GM10266 (cell line): ENCODE results near the gene DNTTIP2.
"Not testable (repeated sequence)": the region's sequence is repeated elsewhere in the genome, so short reads cannot be mapped to it uniquely, and the experiment has no call there.

Experiments used
- DNase-seq: peaks from one replicate; pipeline ENCODE4 v3.0.0; 2012; ENCODE audit errors: extremely low spot score
- CTCF ChIP-seq: IDR thresholded peaks from 2 replicates; pipeline ENCODE4 v1.5.1; 2012; ENCODE audit warnings: mild to moderate bottlenecking, low read depth; ENCODE audit not compliant: control insufficient read depth, insufficient read depth; ENCODE audit errors: missing control alignments

The DNTTIP2 gene

GRCh38 chr1:93839753-93840152, 39.3 kb downstream of the DNTTIP2 start:
- DNase-seq: no peak
- no peak for TF ChIP-seq CTCF

GRCh38 chr1:93839307-93839706, 39.7 kb downstream of the DNTTIP2 start:
- no peak for TF ChIP-seq CTCF
- no peak for DNase-seq

GRCh38 chr1:93837961-93838360, 41.0 kb downstream of the DNTTIP2 start:
- no peak for TF ChIP-seq CTCF
- DNase-seq: no peak

- not testable (repeated sequence) for DNase-seq
Measured at GRCh38 chr1:93833293-93833692, 45.7 kb downstream of the DNTTIP2 start.

GRCh38 chr1:93829061-93829460, 49.9 kb downstream of the DNTTIP2 start:
- TF ChIP-seq CTCF: no peak
- DNase-seq: no peak

- no peak for TF ChIP-seq CTCF
- DNase-seq: no peak
Measured at GRCh38 chr1:93828367-93828755, 50.6 kb downstream of the DNTTIP2 start.

- no peak for DNase-seq
- TF ChIP-seq CTCF: no peak
Measured at GRCh38 chr1:93827633-93828366, 51.2 kb downstream of the DNTTIP2 start.

- no peak for DNase-seq
- TF ChIP-seq CTCF: no peak
Measured at GRCh38 chr1:93827128-93827527, 51.9 kb downstream of the DNTTIP2 start.
